GM23338 (cell line): ENCODE measurements around the gene RAD51AP2. TPM values are rescaled to one million over a fixed set of nuclear protein-coding genes. Genes with fewer than 3 reads are reported as not detected.
A peak's percentile ranks its signal among the peaks of the same experiment; 100 is the strongest.

Experiments
- ATAC-seq: fragments of 200-7000 bp; cut with Tn5 transposase; 3 replicates; pipeline ENCODE4 v1.9.1; 2020
- DNase-seq: peaks from one replicate; pipeline ENCODE4 v3.0.0-alpha.2; 2015; ENCODE audit warnings: low spot score
- H2AFZ ChIP-seq: fragments of 200-600 bp; sonication (generic); 2 replicates; pipeline ENCODE4 v1.8.0; 2016; ENCODE audit warnings: antibody characterized with exemption, mild to moderate bottlenecking, moderate library complexity
- H3F3A ChIP-seq: fragments of 200-600 bp; sonication (generic); replicated peaks from 2 replicates; pipeline ENCODE4 v1.8.0; 2017; ENCODE audit warnings: antibody characterized with exemption, mixed run types, low read depth
- H3K27ac ChIP-seq: fragments of 200-600 bp; sonication (generic); 2 replicates; pipeline ENCODE4 v1.6.1; 2016; ENCODE audit warnings: low read depth
- H3K27me3 ChIP-seq: fragments of 200-600 bp; sonication (generic); 2 replicates; pipeline ENCODE4 v1.8.0; 2016; ENCODE audit warnings: mild to moderate bottlenecking, mixed run types, moderate library complexity; ENCODE audit not compliant: insufficient read depth
- H3K36me3 ChIP-seq: fragments of 200-600 bp; sonication (generic); 2 replicates; pipeline ENCODE4 v1.8.0; 2016; ENCODE audit warnings: mild to moderate bottlenecking; ENCODE audit not compliant: insufficient read depth
- H3K4me1 ChIP-seq: fragments of 200-600 bp; sonication (generic); 2 replicates; pipeline ENCODE4 v1.8.0; 2016; ENCODE audit warnings: mild to moderate bottlenecking, moderate library complexity; ENCODE audit not compliant: insufficient read depth
- H3K4me2 ChIP-seq: fragments of 200-600 bp; sonication (generic); 2 replicates; pipeline ENCODE4 v1.7.1; 2017; ENCODE audit warnings: mixed run types
- H3K4me3 ChIP-seq: fragments of 200-600 bp; sonication (generic); 2 replicates; pipeline ENCODE4 v1.6.1; 2016; ENCODE audit warnings: mixed run types
- H3K79me2 ChIP-seq: fragments of 200-600 bp; sonication (generic); replicated peaks from 2 replicates; pipeline ENCODE4 v1.8.0; 2017; ENCODE audit warnings: mild to moderate bottlenecking; ENCODE audit not compliant: insufficient read depth
- H3K9me2 ChIP-seq: fragments of 200-600 bp; sonication (generic); 2 replicates; pipeline ENCODE4 v1.8.0; 2017; ENCODE audit not compliant: insufficient read depth
- H4K20me1 ChIP-seq: fragments of 200-600 bp; sonication (generic); replicated peaks from 2 replicates; pipeline ENCODE4 v1.8.0; 2017; ENCODE audit warnings: mild to moderate bottlenecking; ENCODE audit not compliant: insufficient read depth
- H3K27ac Mint-ChIP-seq: 2 replicates; pipeline ENCODE4 v1.8.0; 2020; ENCODE audit warnings: inconsistent platforms, mild to moderate bottlenecking, moderate library complexity, mixed read lengths
- H3K27me3 Mint-ChIP-seq: 3 replicates; pipeline ENCODE4 v1.8.0; 2022; ENCODE audit warnings: low read depth, mild to moderate bottlenecking, moderate library complexity, mixed read lengths, inconsistent platforms; ENCODE audit not compliant: insufficient read depth, poor library complexity
- H3K36me3 Mint-ChIP-seq: 3 replicates; pipeline ENCODE4 v1.8.0; 2021; ENCODE audit warnings: low read depth, mild to moderate bottlenecking, inconsistent platforms, moderate library complexity, mixed read lengths
- H3K4me1 Mint-ChIP-seq: 3 replicates; pipeline ENCODE4 v1.8.0; 2020; ENCODE audit warnings: mild to moderate bottlenecking, inconsistent platforms, mixed read lengths
- H3K4me3 Mint-ChIP-seq: 3 replicates; pipeline ENCODE4 v1.8.0; 2021; ENCODE audit warnings: moderate library complexity, mild to moderate bottlenecking, inconsistent platforms, mixed read lengths
- H3K9me3 Mint-ChIP-seq: 3 replicates; pipeline ENCODE4 v1.8.0; 2020; ENCODE audit warnings: moderate library complexity, mild to moderate bottlenecking, inconsistent platforms, mixed read lengths
- CREB1 ChIP-seq: fragments of 250-450 bp; sonication (Bioruptor Pico); IDR thresholded peaks from 2 replicates; pipeline ENCODE4 v1.5.0; 2020; ENCODE audit warnings: low read depth, mild to moderate bottlenecking, moderate library complexity
- CTCF ChIP-seq, 2 experiments: fragments of 200-600 bp in 1 of 2; sonication (generic) in 1 of 2; conservative IDR thresholded peaks; 2 replicates each; pipeline versions ENCODE4 v1.5.1 to v1.6.1; 2016 to 2017; ENCODE audit warnings: antibody characterized with exemption in 2 of 2, low read depth in 2 of 2, mild to moderate bottlenecking in 2 of 2, moderate library complexity in 1 of 2
- ETS1 ChIP-seq: IDR thresholded peaks from 2 replicates; pipeline ENCODE4 v1.6.1; 2016; ENCODE audit warnings: antibody characterized with exemption
- EZH2 ChIP-seq: fragments of 200-600 bp; sonication (generic); IDR thresholded peaks from one replicate; pipeline ENCODE4 v1.8.0; 2017; ENCODE audit warnings: antibody characterized with exemption, mild to moderate bottlenecking, low read depth; ENCODE audit not compliant: unreplicated experiment
- EZH2phosphoT487 ChIP-seq: fragments of 200-600 bp; sonication (generic); IDR thresholded peaks from one replicate; pipeline ENCODE4 v1.8.1; 2018; ENCODE audit warnings: antibody characterized with exemption; ENCODE audit not compliant: unreplicated experiment
- JUNB ChIP-seq: IDR thresholded peaks from one replicate; pipeline ENCODE4 v1.6.1; 2016; ENCODE audit warnings: antibody characterized with exemption; ENCODE audit not compliant: unreplicated experiment
- NANOG ChIP-seq: IDR thresholded peaks from 2 replicates; pipeline ENCODE4 v1.6.1; 2016; ENCODE audit warnings: antibody characterized with exemption, borderline replicate concordance
- POLR2AphosphoS5 ChIP-seq: IDR thresholded peaks from 2 replicates; pipeline ENCODE4 v1.6.1; 2016; ENCODE audit warnings: antibody characterized with exemption, low read depth
- REST ChIP-seq: IDR thresholded peaks from one replicate; pipeline ENCODE4 v1.6.1; 2018; ENCODE audit warnings: antibody characterized with exemption; ENCODE audit not compliant: unreplicated experiment
- STAT1 ChIP-seq: IDR thresholded peaks from one replicate; pipeline ENCODE4 v1.6.1; 2016; ENCODE audit warnings: antibody characterized with exemption; ENCODE audit not compliant: unreplicated experiment
- ZNF114 ChIP-seq: fragments of 250-450 bp; sonication (Bioruptor Pico); IDR thresholded peaks from 2 replicates; pipeline ENCODE4 v1.5.0; 2020; ENCODE audit warnings: mild to moderate bottlenecking, moderate library complexity
- ZNF331 ChIP-seq: fragments of 250-450 bp; sonication (Bioruptor Pico); IDR thresholded peaks from 2 replicates; pipeline ENCODE4 v1.5.0; 2020; ENCODE audit warnings: low read depth, mild to moderate bottlenecking, moderate library complexity
- ZNF462 ChIP-seq: fragments of 250-450 bp; sonication (Bioruptor Pico); IDR thresholded peaks from 2 replicates; pipeline ENCODE4 v1.5.0; 2020; ENCODE audit warnings: mild to moderate bottlenecking, moderate library complexity
- polyA plus RNA-seq: library from polyadenylated mRNA; unstranded; fragments of >200 nt; fragmentation: Nextera tagmentation; extraction: Ambion mirVana; gene quantifications from 2 replicates; pipeline ENCODE4 v1.2.1, GENCODE V29; 2016
- total RNA-seq: library from RNA; depleted of rRNA; stranded (reverse); fragments of >200 nt; shearing (Covaris generic); gene quantifications from 2 replicates; pipeline ENCODE4 v1.2.3, GENCODE V29; 2014

RAD51AP2 gene
- total and polyA plus RNA-seq, 2 experiments from 2014 or later, result 0.16 to 0.38 TPM

GRCh38 chr2:17558878-17559277 lies 40.6 kb upstream of the RAD51AP2 start:
- peaks cover 69% of the 10 kb centered on the region for H3K4me1 ChIP-seq
- H3K27me3 ChIP-seq, result no peaks in the 10 kb centered on the region
- no peak for TF ChIP-seq CREB1
- no peak for TF ChIP-seq REST
- TF ChIP-seq EZH2, result no peak
- no peak for TF ChIP-seq ETS1
- TF ChIP-seq CTCF (conservative IDR thresholded peaks at IDR 0.05; ENCODE audit: low read depth in 2 of 2), result no peak
- no peak for TF ChIP-seq ZNF462 (CRISPR knock-in tag)
- TF ChIP-seq POLR2AphosphoS5, result no peak
- no peak for TF ChIP-seq STAT1
- TF ChIP-seq EZH2phosphoT487, result no peak
- TF ChIP-seq ZNF114 (CRISPR knock-in tag), result no peak
- no peak for TF ChIP-seq ZNF331
- TF ChIP-seq NANOG, result no peak
- TF ChIP-seq JUNB, result no peak
- Mint-ChIP-seq H3K27me3 (no peaks in the 10 kb centered on the region), H3K4me3 (no peak overlapping the region), H3K9me3 (no peaks in the 10 kb centered on the region), H3K4me1 (peaks cover 76% of the 10 kb centered on the region), H3K27ac (no peak overlapping the region), H3K36me3 (peaks cover 6% of the 10 kb centered on the region; the same call in 1 of the 3 replicates)
- H3K36me3 ChIP-seq, result no peaks in the 10 kb centered on the region
- DNase-seq (peak; percentile 35), ATAC-seq (peak; percentile 67)
- H3K4me3 ChIP-seq, result no peak overlapping the region
- H3K27ac ChIP-seq, result 0 out of 2 replicates have a peak overlapping the region, but pooled peaks have one; percentile 2
- no peaks in the 10 kb centered on the region for H3K9me2 ChIP-seq
- peaks cover 100% of the 10 kb centered on the region for H3K79me2 ChIP-seq
- H3K4me2 ChIP-seq, result 0 out of 2 replicates have a peak overlapping the region, but pooled peaks have one; percentile 61
- H3F3A ChIP-seq, result no peaks in the 10 kb centered on the region
- peaks cover 10% of the 10 kb centered on the region; the same call in 1 of the 2 replicates for H4K20me1 ChIP-seq
- H2AFZ ChIP-seq, result no peak overlapping the region
